K562 (cell line): Measurements from ENCODE around the gene ADAMTS14. TPM values are rescaled to one million over a fixed set of nuclear protein-coding genes. Genes with fewer than 3 reads are reported as not detected.
A peak's percentile ranks its signal among the peaks of the same experiment; 100 is the strongest.

Source experiments
- ETV1 ChIP-seq: fragments of 450-650 bp; conservative IDR thresholded peaks from 2 replicates; pipeline ENCODE4 v1.6.1; 2016; ENCODE audit warnings: missing genetic modification characterization, control low read depth, low read depth, missing compliant biosample characterization
- GTF2A2 ChIP-seq: IDR thresholded peaks from 2 replicates; pipeline ENCODE4 v1.6.1; 2016; ENCODE audit warnings: mild to moderate bottlenecking, missing genetic modification characterization, missing compliant biosample characterization
- HNRNPL ChIP-seq: fragments of 200-400 bp; formaldehyde crosslinking; IDR thresholded peaks from 2 replicates; pipeline ENCODE4 v1.6.1; 2017; ENCODE audit warnings: low read depth, mild to moderate bottlenecking, low read length
- LCOR ChIP-seq: sonication (generic); formaldehyde crosslinking; IDR thresholded peaks from 2 replicates; pipeline ENCODE4 v1.8.0; 2022; ENCODE audit warnings: mild to moderate bottlenecking, missing genetic modification reagents
- MYC ChIP-seq, 2 experiments: fragments of 250-450 bp in 1 of 2; sonication (Bioruptor Pico) in 1 of 2; IDR thresholded peaks; 2 replicates each; pipeline versions ENCODE4 v1.5.1 to v1.6.1; 2012 to 2021; ENCODE audit warnings: low read depth in 2 of 2, borderline replicate concordance in 1 of 2, improper control_type of control experiment in 1 of 2, low read length in 1 of 2, mild to moderate bottlenecking in 1 of 2, moderate library complexity in 1 of 2
- NFIC ChIP-seq: fragments of 450-650 bp; IDR thresholded peaks from 2 replicates; pipeline ENCODE4 v1.6.1; 2017; ENCODE audit warnings: mild to moderate bottlenecking, inconsistent platforms
- SMAD3 ChIP-seq: fragments of 450-650 bp; formaldehyde crosslinking; conservative IDR thresholded peaks from 2 replicates; pipeline ENCODE4 v1.4.0; 2020; ENCODE audit warnings: mild to moderate bottlenecking
- SMAD4 ChIP-seq: fragments of 250-450 bp; sonication (Bioruptor Pico); conservative IDR thresholded peaks from 2 replicates; pipeline ENCODE4 v1.8.0; 2021; ENCODE audit warnings: inconsistent platforms, mild to moderate bottlenecking, moderate library complexity
- SMC3 ChIP-seq: conservative IDR thresholded peaks from 2 replicates; pipeline ENCODE4 v1.6.1; 2011; ENCODE audit warnings: low read depth, low read length, improper control_type of control experiment; ENCODE audit not compliant: insufficient read depth
- SUPT5H ChIP-seq: fragments of 450-650 bp; IDR thresholded peaks from 2 replicates; pipeline ENCODE4 v1.6.1; 2016
- TBP ChIP-seq: optimal IDR thresholded peaks from 2 replicates; pipeline ENCODE3; 2011; ENCODE audit warnings: low read depth, low read length, improper control_type of control experiment
- TEAD1 ChIP-seq, 2 experiments: fragments of 450-650 bp in 1 of 2; sonication (generic) in 1 of 2; formaldehyde crosslinking; IDR thresholded peaks; 2 replicates each; pipeline versions ENCODE4 v1.4.0 to v1.8.0; 2020 to 2022; ENCODE audit warnings: mild to moderate bottlenecking in 2 of 2, missing genetic modification reagents in 1 of 2
- ZBTB17 ChIP-seq: fragments of 450-650 bp; formaldehyde crosslinking; IDR thresholded peaks from 2 replicates; pipeline ENCODE4 v1.4.0; 2020; ENCODE audit warnings: mild to moderate bottlenecking
- ZKSCAN8 ChIP-seq: fragments of 200-800 bp; sonication (Bioruptor generic); IDR thresholded peaks from 2 replicates; pipeline ENCODE4 v1.6.1; 2016; ENCODE audit warnings: missing genetic modification characterization, missing compliant biosample characterization
- ZNF766 ChIP-seq: fragments of 200-800 bp; sonication (Bioruptor generic); conservative IDR thresholded peaks from 2 replicates; pipeline ENCODE4 v1.6.1; 2016; ENCODE audit warnings: missing genetic modification characterization, missing compliant biosample characterization
- ZNF77 ChIP-seq: fragments of 250-450 bp; sonication (Bioruptor Pico); IDR thresholded peaks from 2 replicates; pipeline ENCODE4 v1.5.0; 2020
- polyA plus RNA-seq, 8 experiments: library from polyadenylated mRNA; depleted of rRNA in 4 of 8; stranded (reverse) in 5 of 8; unstranded in 3 of 8; fragments of >200 nt; fragmentation: Nextera tagmentation in 2 of 8; fragmentation: Illumina TruSeq in 1 of 8; extraction: Ambion mirVana in 2 of 8; extraction: Trizol in 1 of 8; gene quantifications; 2 replicates each; pipeline versions ENCODE4 v1.2.1 to v1.2.3, GENCODE V29; 2011 to 2014; ENCODE audit warnings: inconsistent platforms in 1 of 8, missing spikeins in 1 of 8
- total RNA-seq, 7 experiments: library from RNA; depleted of rRNA in 6 of 7; stranded (reverse); fragments of >200 nt in 6 of 7; fragmentation: Illumina TruSeq in 2 of 7; extraction: Trizol in 2 of 7; gene quantifications; 2 replicates each; pipeline versions ENCODE4 v1.2.1 to v1.2.3, GENCODE V29; 2011 to 2021; ENCODE audit warnings: low replicate concordance in 1 of 7
- TF ChIP-seq, protein P1 (sequence below), 2 experiments: fragments of 250-450 bp in 1 of 2; fragments of 450-650 bp in 1 of 2; sonication (Bioruptor Pico) in 1 of 2; IDR thresholded peaks; 2 replicates each; pipeline versions ENCODE4 v1.6.1 to v1.8.0; 2016 to 2021; ENCODE audit warnings: mild to moderate bottlenecking in 2 of 2, moderate library complexity in 2 of 2, missing compliant biosample characterization in 1 of 2, missing genetic modification characterization in 1 of 2
- TF ChIP-seq, protein P2 (sequence below), 3 experiments: fragments of 200-800 bp in 1 of 3; fragments of 250-450 bp in 1 of 3; fragments of 450-650 bp in 1 of 3; sonication (Bioruptor Pico) in 1 of 3; sonication (Bioruptor generic) in 1 of 3; formaldehyde crosslinking in 1 of 3; IDR thresholded peaks; 2 replicates each; pipeline versions ENCODE4 v1.6.1 to v1.8.0; 2016 to 2022; ENCODE audit warnings: mild to moderate bottlenecking in 2 of 3, missing genetic modification characterization in 2 of 3, missing compliant biosample characterization in 1 of 3, moderate library complexity in 1 of 3
- TF ChIP-seq, protein P3 (sequence below): fragments of 250-450 bp; sonication (Bioruptor Pico); IDR thresholded peaks from 2 replicates; pipeline ENCODE4 v1.6.1; 2021; ENCODE audit warnings: mild to moderate bottlenecking
- TF ChIP-seq, protein P4 (sequence below): fragments of 450-650 bp; formaldehyde crosslinking; IDR thresholded peaks from 2 replicates; pipeline ENCODE4 v1.4.0; 2020; ENCODE audit warnings: mild to moderate bottlenecking, moderate library complexity

The ADAMTS14 gene
- total and polyA plus RNA-seq, 9 of the 15 experiments (the other 6 are each of a cell fraction or from before 2014, with no cell fraction given), result 0.04 to 37.4 (median 15.9) TPM

DNA sequence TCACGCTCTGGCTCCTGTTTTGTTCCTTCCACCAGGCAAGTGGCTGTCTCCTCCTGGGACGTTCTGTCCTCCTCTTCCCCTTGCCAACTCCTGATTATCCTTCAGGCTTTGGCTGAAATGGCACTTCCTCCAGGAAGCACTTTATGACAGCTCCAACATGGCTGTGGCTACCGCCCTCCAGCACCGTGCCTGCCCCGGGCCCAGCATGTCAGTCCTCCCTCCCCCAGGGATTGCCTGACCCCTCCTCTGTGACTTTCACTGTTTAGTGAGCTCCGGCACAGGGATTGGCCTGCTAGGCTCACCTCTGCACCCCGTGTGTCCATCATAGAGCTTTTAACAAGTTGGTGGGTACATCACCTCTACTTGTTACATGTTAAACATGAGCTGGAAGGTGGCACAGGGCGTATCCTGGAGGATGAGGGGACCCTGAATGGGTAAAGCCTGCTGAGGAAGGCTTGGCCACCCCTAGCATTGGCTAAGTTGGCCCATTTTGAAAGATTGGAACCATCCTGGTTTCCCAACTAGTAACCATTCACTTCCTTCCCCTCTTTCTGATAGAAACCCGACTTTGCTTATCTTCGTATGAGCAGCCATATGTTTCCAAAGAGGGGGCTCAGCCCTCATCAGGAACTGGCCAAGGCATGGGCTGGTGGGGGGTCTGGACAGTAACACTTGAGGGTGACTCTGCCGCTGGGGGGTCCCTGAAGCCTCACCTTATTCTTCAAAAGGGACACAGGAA, 10.5 kb upstream of the ADAMTS14 start (continued):
- TF ChIP-seq, protein P1, sequence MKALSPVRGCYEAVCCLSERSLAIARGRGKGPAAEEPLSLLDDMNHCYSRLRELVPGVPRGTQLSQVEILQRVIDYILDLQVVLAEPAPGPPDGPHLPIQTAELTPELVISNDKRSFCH (CRISPR knock-in tag; IDR thresholded peaks at IDR 0.05), result no peak
- TF ChIP-seq, protein P1 (tag; IDR thresholded peaks at IDR 0.05), result peak; percentile 92
- TF ChIP-seq SMAD3 (CRISPR knock-in tag), result peak; percentile 15; the same call in 1 of the 2 replicates
- TF ChIP-seq SUPT5H, result peak; percentile 28; the same call in 1 of the 2 replicates
- TF ChIP-seq, protein P2, sequence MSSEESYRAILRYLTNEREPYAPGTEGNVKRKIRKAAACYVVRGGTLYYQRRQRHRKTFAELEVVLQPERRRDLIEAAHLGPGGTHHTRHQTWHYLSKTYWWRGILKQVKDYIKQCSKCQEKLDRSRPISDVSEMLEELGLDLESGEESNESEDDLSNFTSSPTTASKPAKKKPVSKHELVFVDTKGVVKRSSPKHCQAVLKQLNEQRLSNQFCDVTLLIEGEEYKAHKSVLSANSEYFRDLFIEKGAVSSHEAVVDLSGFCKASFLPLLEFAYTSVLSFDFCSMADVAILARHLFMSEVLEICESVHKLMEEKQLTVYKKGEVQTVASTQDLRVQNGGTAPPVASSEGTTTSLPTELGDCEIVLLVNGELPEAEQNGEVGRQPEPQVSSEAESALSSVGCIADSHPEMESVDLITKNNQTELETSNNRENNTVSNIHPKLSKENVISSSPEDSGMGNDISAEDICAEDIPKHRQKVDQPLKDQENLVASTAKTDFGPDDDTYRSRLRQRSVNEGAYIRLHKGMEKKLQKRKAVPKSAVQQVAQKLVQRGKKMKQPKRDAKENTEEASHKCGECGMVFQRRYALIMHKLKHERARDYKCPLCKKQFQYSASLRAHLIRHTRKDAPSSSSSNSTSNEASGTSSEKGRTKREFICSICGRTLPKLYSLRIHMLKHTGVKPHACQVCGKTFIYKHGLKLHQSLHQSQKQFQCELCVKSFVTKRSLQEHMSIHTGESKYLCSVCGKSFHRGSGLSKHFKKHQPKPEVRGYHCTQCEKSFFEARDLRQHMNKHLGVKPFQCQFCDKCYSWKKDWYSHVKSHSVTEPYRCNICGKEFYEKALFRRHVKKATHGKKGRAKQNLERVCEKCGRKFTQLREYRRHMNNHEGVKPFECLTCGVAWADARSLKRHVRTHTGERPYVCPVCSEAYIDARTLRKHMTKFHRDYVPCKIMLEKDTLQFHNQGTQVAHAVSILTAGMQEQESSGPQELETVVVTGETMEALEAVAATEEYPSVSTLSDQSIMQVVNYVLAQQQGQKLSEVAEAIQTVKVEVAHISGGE (CRISPR knock-in tag; IDR thresholded peaks at IDR 0.05), result peak in 1 of 3 experiments; percentile 23; a peak in 1 of 6 replicates
- TF ChIP-seq ZKSCAN8, result peak; percentile 79; the same call in 1 of the 2 replicates
- TF ChIP-seq SMAD4 (CRISPR knock-in tag), result peak; percentile 88
- no peak for TF ChIP-seq HNRNPL
- TF ChIP-seq NFIC, result peak; percentile 47
- TF ChIP-seq TBP, result peak; percentile 8
- TF ChIP-seq, protein P3, sequence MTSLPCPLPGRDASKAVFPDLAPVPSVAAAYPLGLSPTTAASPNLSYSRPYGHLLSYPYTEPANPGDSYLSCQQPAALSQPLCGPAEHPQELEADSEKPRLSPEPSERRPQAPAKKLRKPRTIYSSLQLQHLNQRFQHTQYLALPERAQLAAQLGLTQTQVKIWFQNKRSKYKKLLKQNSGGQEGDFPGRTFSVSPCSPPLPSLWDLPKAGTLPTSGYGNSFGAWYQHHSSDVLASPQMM (CRISPR knock-in tag), result 0 out of 2 replicates have a peak, but pooled peaks have one; percentile 49
- peak; percentile 56 for TF ChIP-seq ZNF766 (CRISPR knock-in tag)
- peak; percentile 47 for TF ChIP-seq ETV1 (tag)
- TF ChIP-seq GTF2A2, result peak; percentile 86
- TF ChIP-seq LCOR, result no peak
- no peak for TF ChIP-seq SMC3
- TF ChIP-seq ZBTB17 (CRISPR knock-in tag), result peak; percentile 84; the same call in 1 of the 2 replicates
- TF ChIP-seq ZNF77 (CRISPR knock-in tag), result 0 out of 2 replicates have a peak, but pooled peaks have one; percentile 74
- 0 out of 2 replicates have a peak, but pooled peaks have one; percentile 24 for TF ChIP-seq MYC (IDR thresholded peaks at IDR 0.05; ENCODE audit: low read depth, low read length)
- TF ChIP-seq MYC (CRISPR knock-in tag; IDR thresholded peaks at IDR 0.05; ENCODE audit: borderline replicate concordance, low read depth), result no peak
- peak; percentile 16 to 21; a peak in 1 of 4 replicates for TF ChIP-seq TEAD1 (CRISPR knock-in tag; IDR thresholded peaks at IDR 0.05)
- TF ChIP-seq, protein P4, sequence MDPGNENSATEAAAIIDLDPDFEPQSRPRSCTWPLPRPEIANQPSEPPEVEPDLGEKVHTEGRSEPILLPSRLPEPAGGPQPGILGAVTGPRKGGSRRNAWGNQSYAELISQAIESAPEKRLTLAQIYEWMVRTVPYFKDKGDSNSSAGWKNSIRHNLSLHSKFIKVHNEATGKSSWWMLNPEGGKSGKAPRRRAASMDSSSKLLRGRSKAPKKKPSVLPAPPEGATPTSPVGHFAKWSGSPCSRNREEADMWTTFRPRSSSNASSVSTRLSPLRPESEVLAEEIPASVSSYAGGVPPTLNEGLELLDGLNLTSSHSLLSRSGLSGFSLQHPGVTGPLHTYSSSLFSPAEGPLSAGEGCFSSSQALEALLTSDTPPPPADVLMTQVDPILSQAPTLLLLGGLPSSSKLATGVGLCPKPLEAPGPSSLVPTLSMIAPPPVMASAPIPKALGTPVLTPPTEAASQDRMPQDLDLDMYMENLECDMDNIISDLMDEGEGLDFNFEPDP (CRISPR knock-in tag), result peak; percentile 32; the same call in 1 of the 2 replicates
